ENCODE measurements around the gene VTN.
A peak's percentile ranks its signal among the peaks of the same experiment; 100 is the strongest.

Gene VTN

DNA sequence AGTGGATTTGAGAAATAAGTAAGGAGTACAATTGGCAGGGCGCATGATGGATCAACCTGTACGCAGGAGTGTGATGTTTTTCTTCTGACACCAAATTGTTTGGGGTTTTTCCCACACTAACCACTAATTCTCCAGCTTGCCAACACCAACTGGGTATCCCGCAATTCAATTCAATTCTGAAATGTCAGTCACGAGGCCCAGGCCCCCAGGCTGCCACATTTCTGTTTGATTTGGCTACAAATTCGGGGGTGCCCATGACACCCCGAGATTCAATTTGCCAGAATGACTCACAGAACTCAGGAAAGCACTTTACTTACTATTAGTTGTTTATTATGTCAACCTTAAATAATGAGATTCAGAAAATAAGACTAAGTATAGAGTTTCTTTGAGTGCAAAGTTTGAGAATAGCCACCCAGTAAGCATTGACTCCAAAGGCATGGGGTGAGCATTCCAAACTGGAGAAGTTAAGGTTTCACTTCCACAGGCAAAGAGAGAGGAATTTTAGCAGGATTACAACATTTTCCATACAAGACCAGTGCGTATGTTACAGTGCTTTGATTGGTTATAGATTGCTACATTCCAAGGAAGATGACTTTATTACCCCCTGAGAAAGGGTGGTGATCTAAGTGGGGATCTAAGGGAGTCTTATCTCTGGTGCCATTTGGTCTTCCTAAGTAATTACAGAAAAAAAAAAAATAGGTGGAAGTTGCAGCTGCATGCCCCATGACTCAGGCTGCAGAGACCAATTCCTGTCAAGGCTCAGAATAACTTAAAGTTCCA is 24.4 kb upstream of the VTN start:
- DNase-seq: no peak

DNA sequence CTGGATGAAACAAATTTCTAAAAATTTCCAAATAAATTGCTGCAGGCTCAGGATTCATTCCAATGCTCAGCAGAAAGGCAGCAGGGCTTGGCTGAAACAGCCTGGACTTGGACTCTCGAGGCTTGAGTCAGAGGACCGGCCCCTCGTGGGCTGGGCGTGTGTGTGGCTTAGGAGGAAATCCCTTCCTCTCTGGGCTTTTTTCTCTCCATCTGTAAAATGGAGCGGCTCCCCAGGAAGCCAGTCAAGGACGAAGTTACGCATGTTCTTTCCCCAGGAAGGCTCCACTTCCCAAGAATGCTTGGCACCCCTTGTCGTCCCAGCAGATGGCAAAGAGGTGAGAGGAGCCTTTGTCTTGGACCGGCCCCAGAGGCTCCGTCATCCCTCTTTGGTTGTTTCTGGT is 22.4 kb upstream of the VTN start:
- no peak for DNase-seq

DNA sequence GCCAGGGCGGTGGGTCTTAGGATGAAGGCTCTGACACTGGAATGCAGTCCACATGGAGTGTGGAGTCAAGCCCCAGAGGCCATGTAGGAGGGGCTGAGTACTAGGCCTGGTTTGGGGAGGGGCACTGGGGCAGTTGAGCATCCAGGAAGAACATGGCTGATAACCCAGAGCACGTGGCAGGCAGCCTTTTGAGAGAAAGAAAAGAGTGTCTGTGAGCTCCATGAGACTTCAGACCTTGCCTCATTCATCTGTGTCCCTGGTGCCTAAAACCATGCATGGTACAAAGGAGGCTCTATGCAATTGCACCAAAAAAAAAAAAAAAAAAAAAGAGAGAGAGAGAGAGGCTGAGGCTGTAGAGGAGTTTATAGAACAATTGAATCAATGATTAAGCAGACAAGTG is 21.3 kb upstream of the VTN start:
- DNase-seq: no peak

DNA sequence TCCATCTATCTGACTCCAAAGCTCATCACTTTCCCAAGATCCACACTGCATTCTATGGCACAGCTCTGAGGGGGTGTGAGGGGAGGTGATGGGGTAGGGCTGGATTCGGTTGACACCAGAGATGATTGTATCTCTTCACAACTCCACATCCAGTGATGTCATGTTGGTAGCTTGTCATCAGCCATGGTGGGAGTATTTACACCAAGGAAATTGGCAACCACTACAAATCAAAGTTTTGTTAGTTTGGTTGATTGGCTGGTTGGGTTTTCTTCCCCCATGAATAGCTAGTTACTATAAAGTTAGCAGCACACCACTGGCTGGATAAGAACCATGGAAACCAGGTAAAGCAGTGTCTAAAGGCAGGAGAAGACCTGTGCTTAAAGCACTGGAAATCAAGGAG is 20.9 kb upstream of the VTN start:
- no peak for DNase-seq

DNA sequence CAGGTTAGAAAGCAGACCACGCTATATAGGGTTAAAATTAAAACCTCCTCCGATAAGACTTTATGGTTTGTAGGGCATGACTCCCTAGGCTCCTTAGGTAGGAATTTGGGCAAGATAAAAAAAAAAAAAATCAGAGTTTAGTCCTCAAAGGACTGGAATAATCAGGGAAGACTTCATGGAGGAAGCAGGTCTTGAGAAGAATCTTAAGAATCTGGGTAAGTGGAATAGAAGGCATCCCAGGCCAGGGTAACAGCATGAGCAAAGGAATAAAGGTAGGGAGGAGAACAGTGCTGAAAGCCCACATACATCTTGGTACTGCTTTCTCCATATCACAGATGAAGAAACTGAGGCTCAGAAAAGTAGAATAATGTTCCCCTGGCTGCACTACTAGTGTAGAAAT is 20.5 kb upstream of the VTN start:
- DNase-seq: no peak

DNA sequence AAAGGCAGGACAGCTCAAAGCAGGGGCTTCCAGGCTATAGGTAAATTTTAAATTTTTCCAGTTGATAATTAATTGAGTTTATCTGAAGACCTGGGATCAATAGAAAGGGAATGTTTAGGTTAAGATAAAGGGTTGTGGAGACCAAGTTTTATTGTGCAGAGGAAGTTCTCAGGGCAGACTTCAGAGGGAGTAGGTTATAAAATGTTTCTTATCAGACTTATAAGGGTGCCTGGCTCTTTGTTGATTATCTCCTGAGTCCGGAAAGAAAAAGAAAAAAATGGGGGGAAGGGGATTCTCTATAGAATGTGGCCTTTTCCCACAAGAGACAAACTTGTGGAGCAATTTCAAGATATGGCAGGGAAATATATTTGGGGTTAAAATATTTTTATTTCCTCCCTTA is 20.0 kb upstream of the VTN start:
- peak; percentile 66 for DNase-seq

DNA sequence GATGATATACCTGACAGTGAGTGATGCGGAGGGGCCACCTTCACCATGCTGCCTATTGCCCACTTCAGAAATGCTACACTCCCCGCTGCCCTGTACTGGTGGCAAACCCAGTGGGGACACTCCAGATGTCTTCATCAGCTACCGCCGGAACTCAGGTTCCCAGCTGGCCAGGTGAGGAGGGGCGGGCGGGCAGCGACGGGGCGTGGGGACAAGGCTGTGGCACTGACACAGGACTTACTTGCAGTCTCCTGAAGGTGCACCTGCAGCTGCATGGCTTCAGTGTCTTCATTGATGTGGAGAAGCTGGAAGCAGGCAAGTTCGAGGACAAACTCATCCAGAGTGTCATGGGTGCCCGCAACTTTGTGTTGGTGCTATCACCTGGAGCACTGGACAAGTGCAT is 18.0 kb upstream of the VTN start:
- DNase-seq: no peak

DNA sequence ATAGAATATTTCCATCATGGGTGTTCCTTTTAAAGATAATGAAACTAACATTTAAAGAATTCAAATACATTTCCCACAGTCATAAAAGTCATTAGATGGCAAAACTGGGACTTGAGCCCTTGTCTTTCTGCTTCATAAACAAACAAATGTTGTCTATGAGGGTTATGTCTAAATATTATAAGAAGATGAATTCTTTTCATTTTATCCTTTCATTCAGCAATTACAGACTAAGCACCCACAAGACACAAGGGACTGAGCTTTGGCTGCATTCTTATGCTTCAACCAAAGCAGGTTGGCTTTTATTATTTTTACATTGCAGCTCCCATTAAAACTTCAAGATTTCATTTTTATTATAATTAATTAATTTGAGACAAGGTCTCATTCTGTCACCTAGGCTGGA is 16.3 kb upstream of the VTN start:
- no peak for DNase-seq

DNA sequence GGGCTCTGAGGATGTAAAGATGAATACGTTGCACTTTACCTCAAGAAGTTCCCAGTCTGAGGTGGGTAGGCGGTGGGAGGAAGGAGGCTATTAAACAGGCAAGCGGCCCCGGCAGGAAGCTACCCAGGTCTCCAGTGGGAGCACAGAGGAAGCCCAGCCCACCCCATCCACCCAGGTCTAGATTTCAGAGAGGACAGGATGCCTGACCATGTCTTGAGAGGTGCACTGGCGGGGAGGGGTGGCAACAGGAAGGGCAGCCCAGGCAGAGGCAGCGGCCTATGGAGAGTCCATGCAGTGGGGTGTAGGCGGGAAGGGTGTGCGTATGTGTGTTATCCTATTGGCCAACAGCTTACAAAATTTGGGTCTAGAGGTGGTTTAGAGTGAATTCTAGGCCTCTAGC is 15.3 kb upstream of the VTN start:
- peak; percentile 30 for DNase-seq

DNA sequence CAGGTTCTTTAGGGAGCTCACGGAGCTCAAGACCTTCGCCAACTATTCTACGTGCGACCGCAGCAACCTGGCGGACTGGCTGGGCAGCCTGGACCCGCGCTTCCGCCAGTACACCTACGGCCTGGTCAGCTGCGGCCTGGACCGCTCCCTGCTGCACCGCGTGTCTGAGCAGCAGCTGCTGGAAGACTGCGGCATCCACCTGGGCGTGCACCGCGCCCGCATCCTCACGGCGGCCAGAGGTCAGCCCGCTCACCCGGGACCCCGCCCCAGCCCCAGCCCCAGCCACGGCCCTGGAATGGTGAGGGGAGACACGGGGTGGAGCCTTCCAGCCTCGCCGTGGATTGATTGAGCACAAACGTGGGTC is 14.9 kb upstream of the VTN start:
- DNase-seq: no peak

DNA sequence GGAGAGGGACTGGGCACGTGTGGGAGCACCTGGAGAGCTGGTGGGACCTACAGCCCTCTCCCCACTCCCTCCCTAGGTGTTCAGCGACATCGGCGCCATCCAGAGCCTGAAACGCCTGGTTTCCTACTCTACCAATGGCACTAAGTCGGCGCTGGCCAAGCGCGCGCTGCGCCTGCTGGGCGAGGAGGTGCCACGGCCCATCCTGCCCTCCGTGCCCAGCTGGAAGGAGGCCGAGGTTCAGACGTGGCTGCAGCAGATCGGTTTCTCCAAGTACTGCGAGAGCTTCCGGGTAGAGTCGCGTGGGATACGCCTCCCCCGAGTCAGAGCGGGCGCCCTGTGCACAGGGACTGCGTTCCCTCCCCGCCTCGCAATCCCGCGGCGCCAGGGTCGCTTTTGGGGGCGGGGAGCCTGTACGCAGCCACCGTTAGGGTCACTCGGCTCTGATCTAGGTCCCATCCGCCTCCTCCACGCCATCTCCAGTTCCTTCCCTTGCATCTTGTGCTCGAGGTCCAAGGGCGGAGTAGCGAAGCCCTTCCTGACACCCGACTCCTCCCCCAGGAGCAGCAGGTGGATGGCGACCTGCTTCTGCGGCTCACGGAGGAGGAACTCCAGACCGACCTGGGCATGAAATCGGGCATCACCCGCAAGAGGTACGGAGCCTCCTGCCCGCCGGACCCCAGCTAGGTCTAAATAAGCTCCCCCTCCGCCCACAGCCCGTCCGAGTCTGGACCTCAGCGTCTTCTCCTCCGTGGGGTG is 14.4 kb upstream of the VTN start:
- peak; percentile 85 for DNase-seq

DNA sequence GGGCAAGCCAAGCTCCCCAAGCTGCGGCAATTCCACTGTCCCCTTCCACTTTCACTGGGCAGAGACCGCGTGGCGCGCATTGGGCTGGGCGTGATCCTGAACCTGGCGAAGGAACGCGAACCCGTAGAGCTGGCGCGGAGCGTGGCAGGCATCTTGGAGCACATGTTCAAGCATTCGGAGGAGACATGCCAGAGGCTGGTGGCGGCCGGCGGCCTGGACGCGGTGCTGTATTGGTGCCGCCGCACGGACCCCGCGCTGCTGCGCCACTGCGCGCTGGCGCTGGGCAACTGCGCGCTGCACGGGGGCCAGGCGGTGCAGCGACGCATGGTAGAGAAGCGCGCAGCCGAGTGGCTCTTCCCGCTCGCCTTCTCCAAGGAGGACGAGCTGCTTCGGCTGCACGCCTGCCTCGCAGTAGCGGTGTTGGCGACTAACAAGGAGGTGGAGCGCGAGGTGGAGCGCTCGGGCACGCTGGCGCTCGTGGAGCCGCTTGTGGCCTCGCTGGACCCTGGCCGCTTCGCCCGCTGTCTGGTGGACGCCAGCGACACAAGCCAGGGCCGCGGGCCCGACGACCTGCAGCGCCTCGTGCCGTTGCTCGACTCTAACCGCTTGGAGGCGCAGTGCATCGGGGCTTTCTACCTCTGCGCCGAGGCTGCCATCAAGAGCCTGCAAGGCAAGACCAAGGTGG is 11.2 kb upstream of the VTN start:
- DNase-seq: peak; percentile 68

DNA sequence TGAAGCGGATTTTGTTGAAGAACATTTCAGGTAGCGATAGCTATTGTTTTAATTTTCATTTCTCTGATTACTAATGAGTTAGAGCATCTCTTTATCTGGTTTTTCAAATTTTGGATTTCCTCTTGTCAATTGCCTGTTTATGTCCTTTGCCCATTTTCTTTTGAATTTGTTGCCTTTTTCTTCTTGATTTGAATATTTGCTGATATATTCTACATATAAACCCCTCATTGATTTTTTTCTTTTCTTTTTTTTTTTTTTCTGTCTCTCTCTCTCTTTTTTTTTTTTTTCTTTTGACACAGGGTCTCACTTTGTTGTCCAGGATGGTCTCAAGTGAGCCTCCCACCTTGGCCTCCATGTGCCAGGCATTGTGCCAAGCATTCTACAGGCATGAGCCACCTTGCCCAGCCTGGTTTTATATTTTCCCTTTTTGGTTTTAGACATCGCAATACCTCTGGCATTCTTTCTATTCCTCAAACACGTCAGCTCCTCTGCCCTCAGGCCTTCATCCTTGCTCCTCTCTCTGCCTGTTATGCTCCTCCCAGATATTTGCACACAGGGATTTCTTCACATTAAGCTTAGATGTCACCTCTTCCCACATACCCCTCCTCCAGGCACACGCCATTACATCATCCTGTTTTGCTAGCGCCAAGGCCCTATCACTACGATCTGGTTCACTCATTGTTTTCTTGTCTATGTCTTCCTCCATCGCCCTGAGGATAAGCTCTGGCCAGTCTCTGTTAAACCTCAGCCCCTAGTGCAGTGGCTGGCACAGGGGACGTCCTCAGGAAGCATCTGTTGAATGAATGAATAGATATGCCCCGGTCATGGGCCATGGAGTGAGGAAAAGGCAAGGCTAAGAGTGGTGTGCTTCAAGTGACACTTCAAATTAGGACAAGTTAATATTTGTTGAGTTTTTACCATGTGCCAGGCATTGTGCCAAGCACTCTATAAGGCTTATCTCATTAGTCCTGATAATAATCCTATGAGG is 10.0 kb upstream of the VTN start:
- peak; percentile 35 for DNase-seq

DNA sequence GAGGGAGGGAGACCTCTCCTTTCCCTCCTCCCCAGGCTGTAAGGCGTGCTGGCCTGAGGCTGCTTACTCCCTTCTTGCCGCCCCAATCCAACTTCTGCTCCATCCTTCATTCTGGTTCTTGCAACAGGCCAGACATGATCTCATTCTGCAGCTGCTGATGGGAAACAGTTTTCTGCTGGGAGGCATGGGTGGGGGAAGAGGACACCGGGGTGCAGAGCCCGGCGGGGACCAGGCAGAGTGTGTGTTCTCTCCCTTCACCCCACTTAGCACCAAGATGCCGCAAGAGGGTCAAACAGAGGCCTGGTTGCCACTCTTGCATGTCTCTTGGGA is 2.8 kb upstream of the VTN start:
- no peak for DNase-seq

DNA sequence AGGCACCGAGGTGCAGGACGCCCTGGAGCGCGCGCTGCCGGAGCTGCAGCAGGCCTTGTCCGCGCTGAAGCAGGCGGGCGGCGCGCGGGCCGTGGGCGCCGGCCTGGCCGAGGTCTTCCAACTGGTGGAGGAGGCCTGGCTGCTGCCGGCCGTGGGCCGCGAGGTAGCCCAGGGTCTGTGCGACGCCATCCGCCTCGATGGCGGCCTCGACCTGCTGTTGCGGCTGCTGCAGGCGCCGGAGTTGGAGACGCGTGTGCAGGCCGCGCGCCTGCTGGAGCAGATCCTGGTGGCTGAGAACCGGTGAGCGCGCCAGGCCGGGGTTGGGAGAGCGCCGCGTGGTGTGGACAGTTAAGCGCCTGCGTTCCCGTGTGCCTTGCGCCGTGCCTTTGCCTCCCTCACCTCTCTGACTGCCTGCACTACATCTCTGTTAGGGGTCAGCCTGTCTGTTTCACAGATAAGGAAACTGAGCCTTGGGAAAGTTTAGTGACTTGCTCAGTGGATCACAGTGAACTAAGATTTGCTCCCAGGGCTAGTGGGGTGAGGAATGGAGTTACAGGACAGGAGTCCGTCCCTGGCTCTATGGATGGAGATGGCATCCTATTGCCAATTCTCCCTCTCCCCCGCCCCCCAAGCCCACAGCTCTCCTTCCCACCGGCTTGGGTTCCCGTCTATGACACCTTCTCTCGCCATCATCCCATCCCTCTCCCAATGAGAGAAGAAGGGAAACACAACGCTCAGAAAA is 2.3 kb upstream of the VTN start:
- no peak for DNase-seq

DNA sequence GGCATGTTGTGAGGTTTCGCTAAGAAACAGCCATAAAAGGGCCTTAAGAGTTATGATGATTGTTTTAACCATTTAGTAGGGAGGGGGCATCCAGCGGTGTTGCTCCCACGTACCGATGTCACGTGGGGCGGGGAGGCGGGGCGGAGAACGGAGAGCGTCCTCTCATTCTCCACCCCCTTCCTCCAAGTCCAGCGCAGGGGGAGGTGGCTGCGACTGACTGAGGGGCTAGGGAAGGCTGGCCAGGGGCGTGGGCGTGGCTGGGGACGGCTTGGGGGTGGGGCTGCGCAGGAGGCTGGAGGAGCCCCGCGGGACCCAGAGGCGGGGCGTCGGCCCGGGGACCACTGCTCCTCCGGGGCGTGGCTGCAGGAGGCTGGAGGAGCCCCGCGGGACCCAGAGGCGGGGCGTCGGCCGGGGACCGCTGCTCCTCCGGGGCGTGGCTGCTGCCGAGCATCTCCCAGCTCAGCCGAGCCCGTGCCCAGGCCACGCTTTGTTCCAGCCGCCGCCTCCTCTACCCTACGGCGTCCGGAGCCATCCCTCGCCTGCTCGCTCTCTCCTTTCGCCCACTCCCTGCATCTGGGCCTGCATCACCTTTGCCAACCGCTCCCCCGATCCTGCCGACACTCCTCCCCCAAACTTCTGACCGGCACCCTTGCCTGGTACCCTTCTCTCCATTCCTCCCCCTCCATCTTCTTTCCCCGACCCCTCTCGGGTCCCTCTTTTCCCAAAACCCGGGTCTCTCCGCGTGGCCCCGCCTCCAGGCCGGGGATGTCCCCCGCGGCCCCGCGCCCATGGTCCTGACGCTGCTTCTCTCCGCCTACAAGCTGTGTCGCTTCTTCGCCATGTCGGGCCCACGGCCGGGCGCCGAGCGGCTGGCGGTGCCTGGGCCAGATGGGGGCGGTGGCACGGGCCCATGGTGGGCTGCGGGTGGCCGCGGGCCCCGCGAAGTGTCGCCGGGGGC is 1.4 kb upstream of the VTN start, which contains the start of gene SARM1:
Gene SARM1 (plus strand): TSS at position 450 of the 958 bp plus-strand sequence. CDS start 339 bp downstream, at position 789.
- DNase-seq: peak; percentile 72

DNA sequence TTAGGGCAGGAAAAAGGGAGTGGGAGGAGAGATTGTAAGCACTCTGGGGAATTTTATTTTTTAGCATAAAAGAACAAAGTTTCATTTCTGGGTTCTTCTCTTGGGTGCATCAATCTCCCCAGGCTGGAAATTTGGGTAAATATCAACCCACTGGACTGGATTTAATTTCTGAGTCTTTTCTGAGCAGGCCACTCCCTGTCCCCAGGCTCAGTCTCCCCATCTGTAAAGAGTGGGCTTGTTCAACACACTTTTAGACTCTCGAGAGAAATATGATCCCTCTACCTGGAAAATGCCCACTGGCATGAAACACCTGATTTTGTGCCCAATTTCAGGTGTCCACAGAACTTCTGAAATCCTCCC is 617 bp upstream of the VTN start:
- DNase-seq: no peak

DNA sequence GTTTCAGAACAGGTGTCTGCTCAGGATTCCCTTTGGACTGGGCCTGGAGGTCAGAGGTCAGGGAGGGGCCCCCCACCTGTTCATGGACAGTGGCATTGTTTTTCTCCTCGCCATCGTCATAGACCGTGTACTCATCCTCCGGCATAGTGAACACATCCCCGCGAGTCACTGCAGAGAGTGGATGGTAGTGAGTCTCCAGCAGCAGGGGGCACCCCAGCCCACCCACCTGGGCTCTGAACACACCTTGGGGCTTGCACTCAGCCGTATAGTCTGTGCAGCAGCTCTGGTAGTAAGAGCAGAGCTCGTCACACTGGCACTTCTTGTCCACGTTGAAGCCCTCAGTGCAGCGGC is 448 bp downstream of the VTN start:
- no peak for DNase-seq

DNA sequence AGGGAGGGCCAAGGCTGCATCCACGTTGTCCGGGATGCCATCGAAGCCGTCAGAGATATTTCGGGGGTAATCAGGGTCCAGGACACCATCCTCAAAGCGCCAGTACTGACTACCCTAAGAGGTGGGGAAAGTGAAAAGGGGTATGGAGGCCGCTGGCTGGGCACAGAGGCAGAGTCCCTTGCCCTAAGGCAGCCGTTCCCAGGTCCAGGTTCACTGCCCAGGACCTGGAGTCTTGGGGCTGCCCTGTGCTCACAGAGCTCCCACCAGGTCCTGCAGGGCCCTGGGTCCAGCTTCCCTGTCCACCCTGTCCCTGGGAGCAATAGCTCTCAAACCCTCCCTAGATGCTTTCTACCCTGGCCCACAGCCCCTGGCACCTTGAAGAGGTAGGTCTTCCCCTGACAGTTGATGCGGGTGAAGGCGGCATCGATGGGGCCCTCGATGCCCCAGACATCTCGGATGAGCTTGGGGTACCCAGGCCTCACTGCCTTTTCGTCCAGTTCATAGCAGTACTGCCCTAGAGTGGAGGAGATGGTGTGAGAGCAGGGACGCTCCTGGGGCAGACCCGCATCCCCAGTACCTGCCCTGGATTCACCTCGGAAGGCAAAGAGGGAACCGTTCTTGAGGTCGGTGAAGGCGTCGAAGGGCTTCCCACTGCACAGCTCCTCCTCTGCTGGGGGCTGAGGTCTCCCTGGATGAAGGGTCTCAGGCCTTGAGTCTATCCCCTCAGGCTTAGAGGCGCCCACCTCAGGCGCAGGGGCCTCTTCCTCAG is 1.0 kb downstream of the VTN start:
- DNase-seq: no peak

DNA sequence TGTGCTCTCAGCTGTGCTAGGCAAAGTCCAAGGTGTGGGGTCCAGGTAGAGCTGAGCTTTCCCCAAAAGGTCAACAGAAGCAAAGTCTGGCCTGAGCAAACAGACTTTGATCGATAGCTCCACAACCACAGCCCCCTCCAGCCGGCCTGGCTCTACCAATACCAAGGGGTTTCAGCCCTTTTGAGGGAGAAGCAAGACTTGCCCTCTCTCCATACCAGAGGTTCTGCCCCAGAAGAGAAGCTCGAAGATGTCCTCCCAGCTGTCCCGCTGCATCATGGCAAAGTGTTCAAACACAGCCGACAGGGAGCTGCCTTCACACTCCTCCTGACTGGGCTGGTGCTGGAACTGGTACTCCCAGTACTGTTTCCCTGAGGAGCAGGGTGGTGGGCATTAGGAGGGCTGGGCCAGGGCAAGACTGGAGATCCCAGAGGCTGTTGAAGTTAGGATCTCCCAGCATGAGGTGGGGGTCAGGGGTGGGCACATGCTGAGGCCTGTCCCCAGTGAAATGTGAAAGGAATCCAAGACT is 1.7 kb downstream of the VTN start:
- DNase-seq: no peak
